GM12878 (cell line): ENCODE results near the gene POLR2I. TPM values are rescaled to one million over a fixed set of nuclear protein-coding genes. Genes with fewer than 3 reads are reported as not detected.

Experiments
- ASH2L ChIP-seq: fragments of 300-600, 200-600 bp; sonication (generic); IDR thresholded peaks from 2 replicates; pipeline ENCODE4 v1.6.1; 2017; ENCODE audit warnings: low read depth, mild to moderate bottlenecking, borderline replicate concordance
- CBX5 ChIP-seq: sonication (generic); IDR thresholded peaks from 2 replicates; pipeline ENCODE4 v1.6.1; 2016; ENCODE audit warnings: low read depth, moderate library complexity, mild to moderate bottlenecking, inconsistent platforms
- CREB1 ChIP-seq: IDR thresholded peaks from 2 replicates; pipeline ENCODE4 v1.6.1; 2012; ENCODE audit warnings: low read depth, mild to moderate bottlenecking, inconsistent platforms
- ELK1 ChIP-seq: IDR thresholded peaks from 2 replicates; pipeline ENCODE4 v1.6.1; 2012; ENCODE audit warnings: low read depth, low read length, improper control_type of control experiment
- EP300 ChIP-seq, 2 experiments: fragments of 150-350 bp in 1 of 2; IDR thresholded peaks; 2 replicates each; pipeline ENCODE4 v1.6.1; 2011 to 2012; ENCODE audit warnings: low read depth in 2 of 2, low read length in 2 of 2, borderline replicate concordance in 1 of 2, improper control_type of control experiment in 1 of 2, inconsistent platforms in 1 of 2; ENCODE audit not compliant: control insufficient read depth in 1 of 2
- FOS ChIP-seq: IDR thresholded peaks from 3 replicates; pipeline ENCODE4 v1.6.1; 2011; ENCODE audit warnings: borderline replicate concordance; ENCODE audit not compliant: insufficient read length; ENCODE audit errors: extremely low read depth
- FOXM1 ChIP-seq: IDR thresholded peaks from 2 replicates; pipeline ENCODE4 v1.6.1; 2012; ENCODE audit warnings: low read depth, mild to moderate bottlenecking, inconsistent platforms, low read length, moderate library complexity
- HDGF ChIP-seq: fragments of 450-650 bp; IDR thresholded peaks from 2 replicates; pipeline ENCODE4 v1.6.1; 2016; ENCODE audit warnings: antibody characterized with exemption
- IRF4 ChIP-seq: IDR thresholded peaks from 2 replicates; pipeline ENCODE4 v1.6.1; 2011; ENCODE audit warnings: low read depth, low read length
- NR2F1 ChIP-seq: fragments of 450-650 bp; conservative IDR thresholded peaks from 2 replicates; pipeline ENCODE4 v1.6.1; 2017; ENCODE audit warnings: mild to moderate bottlenecking
- POLR2AphosphoS2 ChIP-seq: IDR thresholded peaks from 2 replicates; pipeline ENCODE4 v1.6.1; 2011; ENCODE audit warnings: low read depth, mild to moderate bottlenecking, low read length, improper control_type of control experiment, moderate library complexity
- POU2F2 ChIP-seq: IDR thresholded peaks from 3 replicates; pipeline ENCODE4 v1.6.1; 2011; ENCODE audit warnings: low read depth, mild to moderate bottlenecking, low read length, borderline replicate concordance
- PRDM15 ChIP-seq: fragments of 450-650 bp; formaldehyde crosslinking; IDR thresholded peaks from 2 replicates; pipeline ENCODE4 v1.4.0; 2020; ENCODE audit warnings: mild to moderate bottlenecking, moderate library complexity
- RUNX3 ChIP-seq: IDR thresholded peaks from 2 replicates; pipeline ENCODE4 v1.6.1; 2012; ENCODE audit warnings: low read length, inconsistent platforms
- SKIL ChIP-seq: fragments of 450-650 bp; IDR thresholded peaks from 2 replicates; pipeline ENCODE4 v1.6.1; 2017; ENCODE audit warnings: mild to moderate bottlenecking, low read depth, inconsistent platforms; ENCODE audit not compliant: poor library complexity, severe bottlenecking
- SMAD1 ChIP-seq: fragments of 450-650 bp; IDR thresholded peaks from 2 replicates; pipeline ENCODE4 v1.6.1; 2018; ENCODE audit warnings: mild to moderate bottlenecking, low read depth; ENCODE audit not compliant: partially characterized antibody
- STAT3 ChIP-seq: IDR thresholded peaks from 2 replicates; pipeline ENCODE4 v1.6.1; 2011; ENCODE audit warnings: low read depth, low read length, improper control_type of control experiment
- SUPT20H ChIP-seq: IDR thresholded peaks from 2 replicates; pipeline ENCODE4 v1.6.1; 2011; ENCODE audit warnings: low read depth, mild to moderate bottlenecking, low read length, moderate library complexity, borderline replicate concordance; ENCODE audit not compliant: control insufficient read depth
- USF2 ChIP-seq: IDR thresholded peaks from 2 replicates; pipeline ENCODE4 v1.6.1; 2011; ENCODE audit warnings: low read depth, low read length, improper control_type of control experiment, borderline replicate concordance
- YY1 ChIP-seq: IDR thresholded peaks from 2 replicates; pipeline ENCODE4 v1.6.1; 2011; ENCODE audit warnings: low read depth, mild to moderate bottlenecking, low read length
- polyA plus RNA-seq, 11 experiments: library from polyadenylated mRNA; depleted of rRNA in 4 of 11; unstranded in 6 of 11; stranded (reverse) in 5 of 11; fragments of >200 nt; fragmentation: Nextera tagmentation in 4 of 11; fragmentation: Illumina TruSeq in 1 of 11; extraction: Ambion mirVana in 4 of 11; extraction: Trizol in 1 of 11; gene quantifications; 1 replicate in 1 of 11; 2 replicates in 10 of 11; pipeline versions ENCODE4 v1.2.1 to v1.2.3, GENCODE V29; 2011 to 2016; ENCODE audit warnings: inconsistent platforms in 2 of 11, missing spikeins in 2 of 11, low read depth in 1 of 11
- total RNA-seq, 4 experiments: library from RNA; depleted of rRNA in 3 of 4; stranded (reverse); fragments of >200 nt in 3 of 4; fragmentation: Illumina TruSeq in 1 of 4; extraction: Trizol in 1 of 4; gene quantifications; 2 replicates each; pipeline versions ENCODE4 v1.2.1 to v1.2.3, GENCODE V29; 2013 to 2021

The POLR2I gene
- total and polyA plus RNA-seq, 10 of the 15 experiments (the other 5 are each of a cell fraction or from before 2014, with no cell fraction given), result 30.9 to 272 (median 202) TPM

GRCh38 chr19:36114721-36115452 is at the start of gene POLR2I (continued):
- TF ChIP-seq NR2F1, result 0 out of 2 replicates have a peak, but pooled peaks have one; percentile 9
- no peak; the same call in 2 of the 3 replicates for TF ChIP-seq POU2F2
- no peak for TF ChIP-seq PRDM15 (CRISPR knock-in tag)
- TF ChIP-seq STAT3, result no peak
- TF ChIP-seq POLR2AphosphoS2, result 0 out of 2 replicates have a peak, but pooled peaks have one; percentile 56
- TF ChIP-seq ELK1, result no peak
- peak; percentile 63; the same call in 1 of the 2 replicates for TF ChIP-seq CREB1
- no peak for TF ChIP-seq SUPT20H
- TF ChIP-seq EP300 (IDR thresholded peaks at IDR 0.05; ENCODE audit: borderline replicate concordance in 1 of 2, control insufficient read depth in 1 of 2, low read depth in 2 of 2, low read length in 2 of 2), result no peak
- no peak for TF ChIP-seq FOXM1
- peak; percentile 64 for TF ChIP-seq FOS
- no peak for TF ChIP-seq CBX5
- peak; percentile 32 for TF ChIP-seq SKIL
- TF ChIP-seq IRF4, result no peak
- TF ChIP-seq SMAD1, result no peak
- peak; percentile 91 for TF ChIP-seq RUNX3
- TF ChIP-seq HDGF, result peak; percentile 89; the same call in 1 of the 2 replicates
- TF ChIP-seq YY1, result peak; percentile 91
- TF ChIP-seq ASH2L, result no peak
- peak; percentile 50 for TF ChIP-seq USF2
